GM12875 (cell line): ENCODE data around the gene HBS1L.
A peak's percentile ranks its signal among the peaks of the same experiment; 100 is the strongest.

ENCODE experiments used
- H3K4me3 ChIP-seq: one replicate; pipeline ENCODE4 v1.5.1; 2011; ENCODE audit warnings: low read depth, low read length, control low read depth
- CTCF ChIP-seq: IDR thresholded peaks from 2 replicates; pipeline ENCODE4 v1.5.1; 2011; ENCODE audit warnings: low read depth, mild to moderate bottlenecking, control low read depth, inconsistent platforms, low read length, moderate library complexity, borderline replicate concordance; ENCODE audit not compliant: insufficient read depth

HBS1L gene

DNA sequence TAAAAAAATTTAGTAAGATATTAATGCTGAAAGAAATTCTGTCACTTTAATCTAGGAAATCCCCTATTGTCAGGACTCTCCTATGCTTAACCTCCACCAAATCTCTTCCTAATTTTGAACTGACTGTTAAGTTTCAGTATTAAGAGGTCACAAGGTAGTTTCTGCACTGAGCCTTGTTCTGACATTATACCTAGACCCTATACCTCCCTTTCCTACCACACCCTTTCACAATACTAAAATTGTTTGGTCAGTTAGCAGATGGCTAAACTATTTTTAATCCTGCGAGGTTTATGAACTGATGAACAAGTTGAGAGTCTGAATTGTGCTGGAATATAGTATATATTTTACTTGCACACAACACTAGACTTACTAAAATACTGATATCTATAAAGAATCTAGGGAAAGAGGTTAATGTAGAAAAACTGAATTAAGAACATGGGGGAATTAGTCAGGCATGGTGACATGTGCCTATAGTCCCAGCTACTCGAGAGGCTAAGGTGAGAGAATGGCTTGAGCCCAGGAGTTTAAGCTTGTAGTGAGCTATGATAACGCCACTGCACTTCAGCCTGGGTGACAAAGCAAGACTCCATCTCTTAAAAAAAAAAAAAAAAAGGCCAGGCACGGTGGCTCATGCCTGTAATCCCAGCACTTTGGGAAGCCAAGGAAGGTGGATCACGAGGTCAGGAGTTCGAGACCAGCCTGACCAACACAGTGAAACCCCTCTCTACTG is 51.5 kb downstream of the HBS1L start:
- H3K4me3 ChIP-seq: no peak overlapping the region
- no peak for TF ChIP-seq CTCF

DNA sequence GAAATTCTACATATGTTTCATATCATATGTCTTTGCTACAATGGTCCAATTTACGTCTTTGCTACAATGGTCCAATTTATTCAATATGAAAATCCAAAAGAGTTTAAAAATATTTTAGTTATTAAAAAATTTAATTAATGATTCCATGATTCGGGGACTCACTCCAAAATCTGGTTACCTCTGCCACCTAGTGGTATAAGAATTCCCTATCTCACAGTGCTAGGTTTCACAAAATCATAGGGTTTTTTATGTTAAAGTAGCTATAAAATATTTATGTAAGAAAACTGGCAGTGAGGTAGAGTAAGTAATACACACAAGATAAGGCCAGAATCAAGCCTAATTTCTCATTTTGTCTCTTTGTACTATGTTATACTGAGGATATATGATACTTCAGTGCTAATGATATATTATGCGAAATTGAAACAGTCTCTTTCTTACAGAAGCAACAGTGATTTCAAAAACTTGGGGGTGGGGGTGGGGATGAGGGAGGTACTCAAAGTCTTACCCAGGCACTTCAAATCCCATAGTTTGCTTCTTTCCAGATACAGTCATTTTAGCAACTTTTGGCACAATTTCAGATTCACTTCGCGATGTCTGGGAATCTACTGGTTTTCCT is 52.3 kb downstream of the HBS1L start:
- no peak overlapping the region for H3K4me3 ChIP-seq
- peak; percentile 17; the same call in 1 of the 2 replicates for TF ChIP-seq CTCF

GRCh38 chr6:134999107-134999506 is 55.5 kb downstream of the HBS1L start:
- no peak overlapping the region for H3K4me3 ChIP-seq
- no peak for TF ChIP-seq CTCF

- TF ChIP-seq CTCF: no peak
- no peak overlapping the region for H3K4me3 ChIP-seq
Measured at GRCh38 chr6:134997133-134997995, 57.3 kb downstream of the HBS1L start.

GRCh38 chr6:134995536-134995935 is 59.1 kb downstream of the HBS1L start:
- H3K4me3 ChIP-seq: no peak overlapping the region
- TF ChIP-seq CTCF: no peak

DNA sequence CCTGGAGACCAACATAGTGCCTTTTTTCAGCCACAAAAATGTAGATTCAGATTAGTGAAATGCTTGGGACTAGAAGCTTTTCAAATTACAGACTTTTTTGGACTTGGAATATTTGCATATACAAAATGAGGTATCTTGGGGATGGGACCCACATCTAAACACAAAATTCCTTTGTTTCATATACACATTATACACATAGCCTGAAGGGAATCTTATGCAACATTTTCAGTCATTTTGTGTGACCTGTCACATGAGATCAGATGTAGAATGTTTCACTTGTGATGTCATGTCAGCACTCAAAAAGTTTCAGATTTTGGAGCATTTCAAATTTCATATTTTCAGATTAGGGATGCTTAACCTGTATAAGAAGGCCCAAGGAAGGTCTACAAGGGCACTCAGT is 60.2 kb downstream of the HBS1L start:
- TF ChIP-seq CTCF: no peak

More for the DNA sequence above, 60.2 kb downstream of the HBS1L start:
- H3K4me3 ChIP-seq: no peak overlapping the region
